ENCODE results near the gene MSL3.

Gene MSL3

GRCh38 chrX:11784543-11784942 lies 26.5 kb downstream of the MSL3 start (continued):
- peak; percentile 77; the same call in 1 of the 2 replicates for TF ChIP-seq PRDM4 (tag by site-specific recombination; IDR thresholded peaks at IDR 0.05)
- no peak for TF ChIP-seq PRDM10 (tag by site-specific recombination; IDR thresholded peaks at IDR 0.05)
- TF ChIP-seq ZNF248 (tag by site-specific recombination; IDR thresholded peaks at IDR 0.05), result no peak
- TF ChIP-seq OSR2 (tag by site-specific recombination; IDR thresholded peaks at IDR 0.05), result no peak
- no peak for TF ChIP-seq SALL2 (tag by site-specific recombination; IDR thresholded peaks at IDR 0.05; ENCODE audit: borderline replicate concordance)
- TF ChIP-seq ZNF362 (tag by site-specific recombination; IDR thresholded peaks at IDR 0.05), result no peak
- TF ChIP-seq ZXDB (tag by site-specific recombination; IDR thresholded peaks at IDR 0.05), result peak; percentile 51; the same call in 1 of the 2 replicates
- peak; percentile 99 for TF ChIP-seq PRDM6 (tag by site-specific recombination; IDR thresholded peaks at IDR 0.05)
- TF ChIP-seq ZNF426 (tag by site-specific recombination; IDR thresholded peaks at IDR 0.05), result no peak
- peak; percentile 45; the same call in 1 of the 2 replicates for TF ChIP-seq TCF7L2 (IDR thresholded peaks at IDR 0.05; ENCODE audit: borderline replicate concordance, low read depth, low read length)
- TF ChIP-seq ZNF830 (tag by site-specific recombination; IDR thresholded peaks at IDR 0.05; ENCODE audit: low read depth), result no peak
- TF ChIP-seq FEZF1 (tag by site-specific recombination; IDR thresholded peaks at IDR 0.05), result peak; percentile 89
- no peak for TF ChIP-seq ZNF175 (tag by site-specific recombination; IDR thresholded peaks at IDR 0.05)
- TF ChIP-seq ZNF530 (tag by site-specific recombination; IDR thresholded peaks at IDR 0.05; ENCODE audit: low read depth), result no peak
- peak; percentile 97 for TF ChIP-seq ZNF843 (tag by site-specific recombination; IDR thresholded peaks at IDR 0.05)
- TF ChIP-seq ZNF221 (tag by site-specific recombination; IDR thresholded peaks at IDR 0.05; ENCODE audit: borderline replicate concordance), result no peak
- TF ChIP-seq HOXA7 (CRISPR knock-in tag; IDR thresholded peaks at IDR 0.05; ENCODE audit: borderline replicate concordance), result no peak
- TF ChIP-seq ZNF16 (tag by site-specific recombination; IDR thresholded peaks at IDR 0.05; ENCODE audit: low read depth), result no peak
- TF ChIP-seq ZNF23 (tag by site-specific recombination; IDR thresholded peaks at IDR 0.05; ENCODE audit: borderline replicate concordance), result no peak
- TF ChIP-seq ELK4 (IDR thresholded peaks at IDR 0.05; ENCODE audit: borderline replicate concordance, low read depth, low read length), result no peak
